HL-60 (cell line): ENCODE data around the gene WIZ.
"Not testable (repeated sequence)": the region's sequence is repeated elsewhere in the genome, so short reads cannot be mapped to it uniquely, and the experiment has no call there.

Source experiments
- DNase-seq, 2 experiments: peaks; one replicate each; pipeline ENCODE4 v3.0.0-alpha.2; 2010 to 2020; ENCODE audit warnings: low read depth in 1 of 2, low spot score in 1 of 2
- H3K27ac ChIP-seq: fragments of 250-450 bp; sonication (Bioruptor Pico); replicated peaks from 2 replicates; pipeline ENCODE4 v1.5.1; 2020; ENCODE audit warnings: mild to moderate bottlenecking, moderate library complexity
- H3K27me3 ChIP-seq: fragments of 250-450 bp; sonication (Bioruptor Pico); 2 replicates; pipeline ENCODE4 v1.5.1; 2021; ENCODE audit warnings: mild to moderate bottlenecking, moderate library complexity; ENCODE audit not compliant: insufficient read depth, poor library complexity, severe bottlenecking
- H3K4me3 ChIP-seq: replicated peaks from 2 replicates; pipeline ENCODE4 v1.5.1; 2011; ENCODE audit warnings: mild to moderate bottlenecking, control low read depth, low read length; ENCODE audit not compliant: insufficient read depth
- CTCF ChIP-seq: IDR thresholded peaks from one replicate; pipeline ENCODE4 v1.5.1; 2011; ENCODE audit warnings: low read length, control low read depth, inconsistent platforms; ENCODE audit not compliant: insufficient read depth
- GABPA ChIP-seq: IDR thresholded peaks from 2 replicates; pipeline ENCODE4 v1.6.1; 2012; ENCODE audit warnings: low read depth
- POLR2AphosphoS5 ChIP-seq: IDR thresholded peaks from 2 replicates; pipeline ENCODE4 v1.6.1; 2012; ENCODE audit warnings: low read depth
- SPI1 ChIP-seq: IDR thresholded peaks from 2 replicates; pipeline ENCODE4 v1.6.1; 2012; ENCODE audit warnings: low read depth, mild to moderate bottlenecking, borderline replicate concordance
- TF ChIP-seq, protein P1 (sequence below): IDR thresholded peaks from 2 replicates; pipeline ENCODE4 v1.6.1; 2012; ENCODE audit warnings: low read depth; ENCODE audit not compliant: insufficient replicate concordance

Gene WIZ

GRCh38 chr19:15397236-15397635 is 52.5 kb downstream of the WIZ start:
- DNase-seq = no peak
- Histone ChIP-seq H3K27me3 (no peaks in the 10 kb centered on the region), H3K4me3 (no peak overlapping the region), H3K27ac (no peak overlapping the region)
- TF ChIP-seq, protein P1, sequence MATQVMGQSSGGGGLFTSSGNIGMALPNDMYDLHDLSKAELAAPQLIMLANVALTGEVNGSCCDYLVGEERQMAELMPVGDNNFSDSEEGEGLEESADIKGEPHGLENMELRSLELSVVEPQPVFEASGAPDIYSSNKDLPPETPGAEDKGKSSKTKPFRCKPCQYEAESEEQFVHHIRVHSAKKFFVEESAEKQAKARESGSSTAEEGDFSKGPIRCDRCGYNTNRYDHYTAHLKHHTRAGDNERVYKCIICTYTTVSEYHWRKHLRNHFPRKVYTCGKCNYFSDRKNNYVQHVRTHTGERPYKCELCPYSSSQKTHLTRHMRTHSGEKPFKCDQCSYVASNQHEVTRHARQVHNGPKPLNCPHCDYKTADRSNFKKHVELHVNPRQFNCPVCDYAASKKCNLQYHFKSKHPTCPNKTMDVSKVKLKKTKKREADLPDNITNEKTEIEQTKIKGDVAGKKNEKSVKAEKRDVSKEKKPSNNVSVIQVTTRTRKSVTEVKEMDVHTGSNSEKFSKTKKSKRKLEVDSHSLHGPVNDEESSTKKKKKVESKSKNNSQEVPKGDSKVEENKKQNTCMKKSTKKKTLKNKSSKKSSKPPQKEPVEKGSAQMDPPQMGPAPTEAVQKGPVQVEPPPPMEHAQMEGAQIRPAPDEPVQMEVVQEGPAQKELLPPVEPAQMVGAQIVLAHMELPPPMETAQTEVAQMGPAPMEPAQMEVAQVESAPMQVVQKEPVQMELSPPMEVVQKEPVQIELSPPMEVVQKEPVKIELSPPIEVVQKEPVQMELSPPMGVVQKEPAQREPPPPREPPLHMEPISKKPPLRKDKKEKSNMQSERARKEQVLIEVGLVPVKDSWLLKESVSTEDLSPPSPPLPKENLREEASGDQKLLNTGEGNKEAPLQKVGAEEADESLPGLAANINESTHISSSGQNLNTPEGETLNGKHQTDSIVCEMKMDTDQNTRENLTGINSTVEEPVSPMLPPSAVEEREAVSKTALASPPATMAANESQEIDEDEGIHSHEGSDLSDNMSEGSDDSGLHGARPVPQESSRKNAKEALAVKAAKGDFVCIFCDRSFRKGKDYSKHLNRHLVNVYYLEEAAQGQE = no peak

- H3K27ac ChIP-seq = no peak overlapping the region
- no peak overlapping the region for H3K4me3 ChIP-seq
- DNase-seq = no peak
- TF ChIP-seq, protein P1 = no peak
- no peak for TF ChIP-seq POLR2AphosphoS5
- TF ChIP-seq CTCF = no peak
- no peak for TF ChIP-seq GABPA
- no peak for TF ChIP-seq SPI1
- H3K27me3 ChIP-seq = no peaks in the 10 kb centered on the region
These were observed 53.3 kb downstream of the WIZ start for GRCh38 chr19:15396436-15396835.

GRCh38 chr19:15395251-15395650 is 54.5 kb downstream of the WIZ start:
- DNase-seq, H3K27me3 ChIP-seq, H3K4me3 ChIP-seq, H3K27ac ChIP-seq: not testable (repeated sequence)

DNA sequence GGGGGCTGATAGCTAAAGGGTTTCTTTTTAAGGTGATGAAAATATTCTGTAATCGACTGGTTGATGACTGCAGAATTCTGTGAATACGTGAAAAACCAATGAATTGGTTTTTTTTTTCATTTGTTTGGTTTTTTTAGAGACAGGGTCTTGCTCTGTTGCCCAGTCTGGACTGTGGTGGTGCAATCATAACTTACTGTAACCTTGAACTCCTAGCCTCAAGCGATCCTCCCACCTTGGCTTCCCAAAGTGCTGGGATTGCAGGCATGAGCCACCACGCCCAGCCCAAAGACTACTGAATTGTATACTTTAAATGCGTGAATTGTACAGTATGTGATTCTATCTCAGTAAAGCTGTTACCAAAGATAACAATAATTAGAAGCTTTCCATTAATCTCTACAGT is 55.3 kb downstream of the WIZ start:
- Histone ChIP-seq H3K4me3 (no peak overlapping the region), H3K27me3 (no peaks in the 10 kb centered on the region), H3K27ac (no peak overlapping the region)
- DNase-seq = no peak
- TF ChIP-seq, protein P1 = no peak
- no peak for TF ChIP-seq CTCF
- TF ChIP-seq POLR2AphosphoS5 = no peak
- no peak for TF ChIP-seq GABPA
- TF ChIP-seq SPI1 = no peak
